Measurements from ENCODE around the gene ANXA6.

Gene ANXA6

DNA sequence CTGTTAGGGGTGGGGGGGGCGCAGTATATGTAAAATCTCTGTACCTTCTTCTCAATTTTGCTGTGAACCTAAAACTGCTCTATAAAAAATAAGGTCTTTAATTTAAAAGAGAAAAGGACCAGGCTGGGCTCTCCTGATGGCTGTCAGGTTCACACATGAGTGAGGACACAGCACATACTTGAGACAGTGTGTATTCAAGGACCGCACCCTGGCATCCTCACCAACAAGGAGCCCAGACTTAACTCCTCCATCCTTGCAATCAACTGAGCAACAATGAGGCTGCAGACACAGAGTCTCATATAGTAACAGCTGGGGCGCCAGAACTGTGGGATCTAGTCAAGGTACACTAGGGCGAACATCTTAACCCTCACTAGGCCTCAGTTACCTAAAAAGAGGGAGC lies 86.6 kb downstream of the ANXA6 start:
- no peak overlapping the region for H3K4me3 ChIP-seq (ENCODE audit: low read length)
- no peak for DNase-seq (ENCODE audit: low read depth)
- TF ChIP-seq, protein P1, sequence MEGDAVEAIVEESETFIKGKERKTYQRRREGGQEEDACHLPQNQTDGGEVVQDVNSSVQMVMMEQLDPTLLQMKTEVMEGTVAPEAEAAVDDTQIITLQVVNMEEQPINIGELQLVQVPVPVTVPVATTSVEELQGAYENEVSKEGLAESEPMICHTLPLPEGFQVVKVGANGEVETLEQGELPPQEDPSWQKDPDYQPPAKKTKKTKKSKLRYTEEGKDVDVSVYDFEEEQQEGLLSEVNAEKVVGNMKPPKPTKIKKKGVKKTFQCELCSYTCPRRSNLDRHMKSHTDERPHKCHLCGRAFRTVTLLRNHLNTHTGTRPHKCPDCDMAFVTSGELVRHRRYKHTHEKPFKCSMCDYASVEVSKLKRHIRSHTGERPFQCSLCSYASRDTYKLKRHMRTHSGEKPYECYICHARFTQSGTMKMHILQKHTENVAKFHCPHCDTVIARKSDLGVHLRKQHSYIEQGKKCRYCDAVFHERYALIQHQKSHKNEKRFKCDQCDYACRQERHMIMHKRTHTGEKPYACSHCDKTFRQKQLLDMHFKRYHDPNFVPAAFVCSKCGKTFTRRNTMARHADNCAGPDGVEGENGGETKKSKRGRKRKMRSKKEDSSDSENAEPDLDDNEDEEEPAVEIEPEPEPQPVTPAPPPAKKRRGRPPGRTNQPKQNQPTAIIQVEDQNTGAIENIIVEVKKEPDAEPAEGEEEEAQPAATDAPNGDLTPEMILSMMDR (conservative IDR thresholded peaks at IDR 0.05; ENCODE audit: low read depth, low read length), result no peak

DNA sequence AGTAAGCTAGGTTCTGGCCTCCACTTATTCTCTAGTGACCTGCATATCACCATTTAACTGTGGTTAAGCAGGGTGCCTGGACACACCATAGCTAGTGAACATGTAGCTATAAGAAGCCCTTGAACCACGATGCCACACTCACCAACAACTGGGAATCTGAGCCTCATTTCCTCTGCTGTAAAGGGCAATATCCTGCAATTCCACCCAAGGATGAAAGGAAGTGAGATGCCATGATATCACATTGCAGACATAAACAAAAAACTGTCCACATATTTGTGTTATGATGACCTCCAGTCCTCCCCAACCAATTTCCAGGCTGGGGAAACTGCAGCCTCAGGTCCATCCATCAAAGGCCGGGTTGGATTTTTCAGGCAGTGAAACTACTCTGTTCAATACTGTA lies 87.1 kb downstream of the ANXA6 start:
- TF ChIP-seq, protein P1 (conservative IDR thresholded peaks at IDR 0.05; ENCODE audit: low read depth, low read length), result no peak
- DNase-seq (ENCODE audit: low read depth), result no peak
- no peak overlapping the region for H3K4me3 ChIP-seq (ENCODE audit: low read length)

DNA sequence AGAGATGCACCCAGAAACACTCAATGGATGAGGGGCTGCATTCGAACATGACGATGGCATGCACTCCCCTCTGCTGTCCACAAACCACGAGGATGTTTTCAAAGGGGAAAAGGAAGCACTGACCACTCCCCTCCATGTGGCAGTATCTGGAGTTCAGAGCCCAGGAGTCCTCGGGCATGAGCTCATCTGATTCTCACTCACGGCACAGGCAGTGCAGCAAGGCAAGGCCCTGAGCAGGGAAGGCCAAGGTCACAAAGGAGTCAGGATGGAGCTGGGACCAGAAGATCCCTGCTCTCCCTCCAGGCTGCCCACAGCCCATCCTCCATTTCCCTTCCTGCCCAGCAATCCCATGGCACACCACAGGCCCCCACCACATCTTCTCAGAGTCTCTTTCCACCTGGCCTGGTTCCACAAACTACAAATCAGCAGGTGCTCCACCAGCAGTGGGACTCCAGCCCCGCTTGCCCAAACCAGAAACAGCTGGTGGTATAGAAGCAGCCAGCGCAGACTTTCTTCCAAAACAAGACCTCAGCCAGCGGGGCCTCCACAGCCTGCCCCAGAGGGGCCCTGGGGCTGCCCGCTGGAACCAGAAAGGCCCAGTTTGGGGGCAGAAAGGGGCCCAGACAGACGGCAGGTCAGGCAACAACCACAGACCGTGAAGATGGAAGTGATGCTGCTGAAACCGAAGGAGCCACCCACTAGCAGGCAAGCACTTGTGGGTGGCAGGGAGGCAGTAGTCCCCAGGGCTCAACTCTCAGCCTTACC lies 89.0 kb downstream of the ANXA6 start:
- no peak for DNase-seq (ENCODE audit: low read depth)
- TF ChIP-seq, protein P1 (conservative IDR thresholded peaks at IDR 0.05; ENCODE audit: low read depth, low read length), result no peak
- H3K4me3 ChIP-seq (ENCODE audit: low read length), result no peak overlapping the region

DNA sequence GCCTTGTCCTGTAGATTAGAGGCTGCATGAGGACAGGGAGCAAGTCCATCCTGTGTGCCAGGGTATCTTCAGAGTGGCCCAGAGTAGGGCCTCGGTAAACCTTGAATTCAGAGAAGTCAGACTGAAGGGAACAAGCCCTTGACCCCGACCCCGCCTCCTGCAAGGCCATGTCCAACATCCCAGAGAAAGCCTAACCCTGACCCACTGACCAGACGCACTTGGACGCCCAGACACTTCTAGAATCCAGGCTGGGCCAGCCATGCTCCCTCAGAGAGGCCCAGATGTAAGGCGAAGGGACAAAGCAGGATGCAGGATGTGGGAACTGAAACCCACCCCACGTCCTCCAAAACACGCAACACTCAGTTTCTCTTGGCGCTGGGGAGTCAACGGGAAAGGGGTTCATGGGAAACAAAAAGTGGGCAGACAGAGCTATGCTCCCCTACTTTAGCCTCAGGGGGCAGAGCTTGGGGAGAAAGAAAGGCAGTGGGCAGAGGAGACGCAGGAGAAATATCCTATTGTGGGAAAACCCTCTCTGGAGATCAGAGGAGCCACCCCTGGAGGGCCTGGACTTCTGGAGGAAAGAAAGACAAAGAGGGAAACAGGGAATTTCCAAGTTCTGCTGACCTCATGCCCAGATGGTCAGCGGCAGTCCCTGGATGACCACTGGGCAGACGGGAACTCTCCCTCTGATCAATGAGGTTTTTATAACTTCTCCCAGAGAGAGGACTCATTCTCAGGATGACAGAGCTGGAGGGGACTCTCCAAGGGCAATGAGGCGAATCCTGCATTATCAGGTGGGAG lies 89.7 kb downstream of the ANXA6 start:
- TF ChIP-seq, protein P1 (conservative IDR thresholded peaks at IDR 0.05; ENCODE audit: low read depth, low read length), result no peak
- DNase-seq (ENCODE audit: low read depth), result no peak
- no peak overlapping the region for H3K4me3 ChIP-seq (ENCODE audit: low read length)

DNA sequence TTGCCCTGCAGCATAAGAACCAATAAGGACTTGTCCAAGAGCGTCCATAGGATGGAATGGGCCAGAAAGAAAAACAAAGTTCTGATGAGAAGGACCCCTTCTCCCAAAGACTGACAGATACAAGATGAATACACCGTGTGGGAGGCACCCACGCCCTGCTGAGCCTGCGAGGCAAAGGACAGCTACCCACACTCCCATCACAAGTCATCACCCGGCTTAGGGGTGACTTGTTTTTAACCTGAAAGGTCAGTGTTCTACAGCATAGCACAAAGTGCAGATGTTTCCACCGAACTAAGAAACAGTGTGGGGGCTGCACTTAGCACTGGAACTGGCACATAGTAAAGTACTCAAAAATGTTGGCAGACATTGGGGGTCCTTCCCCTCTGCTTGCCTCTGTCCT lies 90.7 kb downstream of the ANXA6 start:
- DNase-seq (ENCODE audit: low read depth), result no peak
- TF ChIP-seq, protein P1 (conservative IDR thresholded peaks at IDR 0.05; ENCODE audit: low read depth, low read length), result no peak
- H3K4me3 ChIP-seq (ENCODE audit: low read length), result no peak overlapping the region

DNA sequence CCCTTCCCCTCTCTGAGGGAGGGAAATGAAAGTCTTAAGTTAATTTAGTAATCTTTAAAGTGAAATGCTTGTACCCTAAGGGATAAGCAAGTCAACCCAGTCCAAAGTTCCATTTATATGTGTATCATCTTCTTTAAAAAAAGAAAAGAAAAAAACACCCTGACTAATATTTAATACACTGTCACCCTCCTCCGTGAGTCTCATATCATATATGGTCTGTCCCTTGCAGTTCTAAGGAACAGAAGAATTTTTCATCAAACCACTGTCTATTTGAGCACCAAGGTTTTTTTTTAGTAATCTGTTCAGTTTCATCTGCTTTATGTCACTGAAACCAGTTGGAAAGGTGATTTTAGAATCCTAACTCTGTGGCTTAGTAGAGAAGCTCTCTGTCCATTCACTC lies 92.0 kb downstream of the ANXA6 start:
- no peak for DNase-seq (ENCODE audit: low read depth)
- TF ChIP-seq, protein P1 (conservative IDR thresholded peaks at IDR 0.05; ENCODE audit: low read depth, low read length), result no peak
- H3K4me3 ChIP-seq (ENCODE audit: low read length), result no peak overlapping the region

Data from retinal pigment epithelial cell (primary cell).